ENCODE measurements around the gene CAV2.

Gene CAV2

GRCh38 chr7:116549370-116549769 is 49.8 kb downstream of the CAV2 start:
- in situ Hi-C loops (cut with MboI; ENCODE audit: low pct_unique_long_range_greater_than_20kb, low sequenced_read_pairs, unreplicated experiment) = no loop called here

GRCh38 chr7:116551692-116552091 is 52.2 kb downstream of the CAV2 start:
- no peak for DNase-seq (ENCODE audit: low spot score)
- TF ChIP-seq, protein P1, sequence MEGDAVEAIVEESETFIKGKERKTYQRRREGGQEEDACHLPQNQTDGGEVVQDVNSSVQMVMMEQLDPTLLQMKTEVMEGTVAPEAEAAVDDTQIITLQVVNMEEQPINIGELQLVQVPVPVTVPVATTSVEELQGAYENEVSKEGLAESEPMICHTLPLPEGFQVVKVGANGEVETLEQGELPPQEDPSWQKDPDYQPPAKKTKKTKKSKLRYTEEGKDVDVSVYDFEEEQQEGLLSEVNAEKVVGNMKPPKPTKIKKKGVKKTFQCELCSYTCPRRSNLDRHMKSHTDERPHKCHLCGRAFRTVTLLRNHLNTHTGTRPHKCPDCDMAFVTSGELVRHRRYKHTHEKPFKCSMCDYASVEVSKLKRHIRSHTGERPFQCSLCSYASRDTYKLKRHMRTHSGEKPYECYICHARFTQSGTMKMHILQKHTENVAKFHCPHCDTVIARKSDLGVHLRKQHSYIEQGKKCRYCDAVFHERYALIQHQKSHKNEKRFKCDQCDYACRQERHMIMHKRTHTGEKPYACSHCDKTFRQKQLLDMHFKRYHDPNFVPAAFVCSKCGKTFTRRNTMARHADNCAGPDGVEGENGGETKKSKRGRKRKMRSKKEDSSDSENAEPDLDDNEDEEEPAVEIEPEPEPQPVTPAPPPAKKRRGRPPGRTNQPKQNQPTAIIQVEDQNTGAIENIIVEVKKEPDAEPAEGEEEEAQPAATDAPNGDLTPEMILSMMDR (IDR thresholded peaks at IDR 0.05; ENCODE audit: extremely low read depth, insufficient read depth, missing control alignments) = no peak
- in situ Hi-C loops (cut with MboI; ENCODE audit: low pct_unique_long_range_greater_than_20kb, low sequenced_read_pairs, unreplicated experiment) = no loop called here

More at GRCh38 chr7:116549370-116549769, 49.8 kb downstream of the CAV2 start:
- TF ChIP-seq, protein P1 (IDR thresholded peaks at IDR 0.05; ENCODE audit: extremely low read depth, insufficient read depth, missing control alignments) = no peak
- DNase-seq (ENCODE audit: low spot score) = no peak

DNA sequence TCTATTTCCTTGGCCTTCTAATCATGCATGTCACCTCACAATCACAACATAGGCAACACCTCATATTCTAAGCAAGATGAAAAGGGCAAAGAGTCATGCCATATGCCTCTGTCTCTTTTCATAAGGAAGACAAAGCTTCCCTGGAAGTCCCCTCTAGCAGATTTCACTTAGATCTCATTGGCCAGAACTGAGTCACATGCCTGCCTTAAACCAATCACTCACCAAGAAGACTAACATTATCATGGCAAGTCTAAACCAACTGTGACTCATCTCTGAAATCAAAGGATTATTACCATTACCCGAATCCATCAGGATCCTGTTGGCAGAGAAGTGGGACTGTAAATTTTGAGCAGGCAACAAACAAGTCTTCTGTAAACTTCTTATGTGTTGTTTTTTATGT is 53.1 kb downstream of the CAV2 start:
- in situ Hi-C loops (cut with MboI; ENCODE audit: low pct_unique_long_range_greater_than_20kb, low sequenced_read_pairs, unreplicated experiment) = no loop called here
- TF ChIP-seq, protein P1 (IDR thresholded peaks at IDR 0.05; ENCODE audit: extremely low read depth, insufficient read depth, missing control alignments) = no peak

GRCh38 chr7:116553168-116553964 is 53.8 kb downstream of the CAV2 start:
- TF ChIP-seq, protein P1 (IDR thresholded peaks at IDR 0.05; ENCODE audit: extremely low read depth, insufficient read depth, missing control alignments) = no peak
- in situ Hi-C loops (cut with MboI; ENCODE audit: low pct_unique_long_range_greater_than_20kb, low sequenced_read_pairs, unreplicated experiment) = no loop called here

More for the DNA sequence above, 53.1 kb downstream of the CAV2 start:
- no peak for DNase-seq (ENCODE audit: low spot score)

DNA sequence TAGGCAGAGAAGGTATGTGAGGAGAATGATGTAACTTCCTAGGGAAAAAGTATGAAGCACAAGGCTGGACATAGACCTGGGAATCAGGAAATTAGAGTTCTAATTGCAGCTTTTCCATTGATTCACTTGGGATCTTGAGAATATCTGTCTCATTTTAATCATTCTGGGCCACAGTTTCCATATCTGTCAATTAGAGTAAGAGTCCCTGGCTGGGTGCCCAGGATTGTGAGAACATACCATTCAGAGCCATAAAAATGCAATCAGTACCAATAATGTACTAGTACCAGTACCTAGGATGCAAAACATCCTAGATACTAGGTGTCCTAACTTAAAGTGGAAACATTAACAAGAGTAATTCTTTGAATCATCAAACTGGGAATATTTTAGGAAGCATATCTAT is 54.9 kb downstream of the CAV2 start:
- DNase-seq (ENCODE audit: low spot score) = no peak
- TF ChIP-seq, protein P1 (IDR thresholded peaks at IDR 0.05; ENCODE audit: extremely low read depth, insufficient read depth, missing control alignments) = no peak
- in situ Hi-C loops (cut with MboI; ENCODE audit: low pct_unique_long_range_greater_than_20kb, low sequenced_read_pairs, unreplicated experiment) = no loop called here

More at GRCh38 chr7:116553168-116553964, 53.8 kb downstream of the CAV2 start:
- DNase-seq (ENCODE audit: low spot score) = no peak

GRCh38 chr7:116554911-116555310 is 55.4 kb downstream of the CAV2 start:
- in situ Hi-C loops (cut with MboI; ENCODE audit: low pct_unique_long_range_greater_than_20kb, low sequenced_read_pairs, unreplicated experiment) = no loop called here
- TF ChIP-seq, protein P1 (IDR thresholded peaks at IDR 0.05; ENCODE audit: extremely low read depth, insufficient read depth, missing control alignments) = no peak
- no peak for DNase-seq (ENCODE audit: low spot score)
